Stimulated activated CD4-positive, alpha-beta T cell treated with anti-CD3 and anti-CD28 coated beads, TNF-alpha, amount 100 ng/mL, for 4 hours (primary cell): ENCODE results near the gene KCTD12.

ENCODE experiments used
- DNase-seq, 3 experiments: peaks; one replicate each; pipeline ENCODE4 v3.0.0-alpha.2; 2020; ENCODE audit warnings: low read depth in 3 of 3

The KCTD12 gene

DNA sequence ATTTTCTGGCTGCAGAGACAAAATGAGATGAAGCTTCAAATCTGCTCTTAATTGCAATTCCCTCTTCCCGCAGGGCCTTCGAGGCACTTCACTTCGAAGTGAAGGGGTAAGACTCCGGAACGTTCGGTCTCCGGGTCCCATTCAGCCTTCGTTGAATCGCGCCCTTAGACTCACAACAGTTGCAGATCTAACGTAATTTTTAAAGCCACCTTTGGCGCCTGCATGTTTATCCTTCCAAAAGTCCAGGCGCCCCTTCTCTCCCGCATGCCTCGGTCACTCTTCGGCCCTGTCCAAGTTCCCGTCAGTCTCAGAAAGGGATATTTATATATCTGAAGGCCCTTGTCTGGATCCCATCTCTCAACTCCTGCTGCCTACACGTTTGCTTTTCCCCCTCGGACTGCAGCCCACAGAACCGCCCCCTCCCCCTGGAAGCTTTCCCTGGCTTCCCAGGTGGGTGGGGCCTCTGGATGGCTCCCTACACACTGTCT is 915 bp upstream of the KCTD12 start:
- DNase-seq: no peak

DNA sequence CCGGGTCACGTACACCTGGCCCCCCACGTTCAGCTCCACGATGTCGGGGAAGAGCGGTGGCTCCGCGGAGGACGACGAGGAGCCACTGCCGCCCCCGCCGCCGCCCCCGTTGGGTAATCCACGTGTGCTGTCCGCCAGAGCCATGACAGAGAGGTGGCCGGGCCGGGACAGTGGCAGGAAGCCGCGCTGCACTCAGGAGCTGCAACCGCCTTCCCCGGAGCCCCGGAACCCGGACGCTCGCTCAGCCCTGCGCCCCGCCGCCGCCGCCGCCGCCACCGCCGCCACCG is 257 bp downstream of the KCTD12 start:
- peak in 2 of 3 experiments; percentile 36 to 50 for DNase-seq

DNA sequence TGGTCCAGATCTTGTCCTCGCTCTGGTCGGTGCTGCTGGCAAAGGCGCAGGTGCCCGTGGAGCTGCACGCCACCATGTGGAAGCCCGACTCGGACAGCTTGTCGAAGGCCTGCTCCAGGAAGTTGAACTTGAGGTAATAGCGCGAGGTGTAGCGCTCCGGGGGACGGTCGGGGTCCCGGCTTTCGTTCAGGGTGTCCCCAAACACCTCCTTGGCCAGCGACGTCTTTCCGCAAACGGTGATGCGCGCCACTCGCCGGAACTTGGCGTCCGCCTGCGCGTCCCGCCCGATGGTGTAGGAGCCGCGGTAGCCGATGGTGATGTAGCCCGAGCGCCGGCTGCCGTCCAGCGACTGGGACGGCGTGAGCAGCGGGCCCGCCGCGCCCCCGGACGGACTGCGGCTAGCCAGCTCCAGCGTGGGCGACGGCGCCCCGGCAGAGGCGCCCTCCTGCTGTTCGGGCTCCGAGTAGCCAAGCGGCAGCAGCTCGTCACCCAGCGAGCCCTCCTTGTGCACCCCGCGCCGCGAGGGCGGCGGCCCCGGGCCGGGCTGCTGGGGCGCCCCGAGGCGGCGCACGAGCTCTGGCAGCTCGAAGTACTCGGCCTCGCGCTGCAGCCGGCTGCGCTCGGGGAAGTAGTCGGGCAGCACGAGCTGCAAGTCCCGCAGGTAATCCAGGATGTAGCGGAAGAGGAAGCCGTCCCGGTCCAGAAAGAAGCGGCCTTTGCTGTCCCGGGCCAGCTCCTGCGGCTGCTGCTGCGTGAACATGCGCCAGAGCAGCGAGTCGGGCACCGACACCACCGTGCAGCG is 801 bp downstream of the KCTD12 start:
- DNase-seq: peak; percentile 16 to 41 (median 36)

DNA sequence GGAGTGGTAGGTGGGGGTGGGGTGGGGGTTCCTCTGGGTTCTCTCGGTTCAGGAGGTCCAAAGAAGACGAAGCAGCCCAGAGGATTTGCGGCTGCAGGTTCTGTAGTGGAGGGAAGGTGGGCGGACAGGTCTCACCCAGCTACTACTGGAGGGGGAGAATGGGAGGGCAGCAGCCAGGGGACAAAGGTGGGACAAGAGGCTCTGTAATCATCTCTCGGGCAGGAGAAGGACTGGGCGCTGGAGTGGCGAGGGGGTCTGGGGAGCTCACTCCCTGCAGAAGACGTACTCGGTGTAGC is 1.4 kb downstream of the KCTD12 start:
- DNase-seq: no peak

DNA sequence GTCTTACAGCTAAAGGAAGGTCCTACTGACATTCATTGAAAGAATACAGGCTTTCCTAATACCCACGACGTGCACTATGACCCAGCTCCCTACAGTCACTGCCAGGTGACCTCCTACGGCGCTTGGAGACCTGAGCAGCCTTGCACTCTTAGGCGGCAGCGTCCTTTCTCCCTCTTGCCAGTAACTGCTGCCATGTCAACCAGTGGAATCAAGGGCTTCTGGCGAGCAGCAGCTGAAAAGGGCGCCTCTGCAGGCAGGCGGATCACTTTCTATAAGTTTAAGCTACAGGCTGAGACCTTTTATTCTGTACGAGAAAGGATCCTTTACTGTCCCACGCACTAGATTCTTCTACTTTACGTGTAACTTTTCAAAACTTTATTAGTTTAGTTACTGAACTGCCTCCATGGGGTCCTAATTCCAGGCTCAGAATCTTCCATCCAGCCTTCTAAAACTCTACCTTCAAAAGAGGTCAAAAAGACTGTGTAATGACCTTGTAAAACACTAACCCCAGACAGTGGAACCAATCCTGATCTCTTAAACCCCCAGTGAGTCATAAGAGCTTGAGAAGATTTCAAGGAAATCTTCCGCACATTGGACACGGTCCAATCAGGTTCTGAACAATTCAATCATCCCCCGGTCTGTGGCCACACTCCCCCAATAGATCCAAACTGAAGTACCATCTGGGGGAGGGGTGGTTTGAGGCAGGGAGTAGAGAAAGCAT is 1.9 kb downstream of the KCTD12 start:
- DNase-seq: no peak

DNA sequence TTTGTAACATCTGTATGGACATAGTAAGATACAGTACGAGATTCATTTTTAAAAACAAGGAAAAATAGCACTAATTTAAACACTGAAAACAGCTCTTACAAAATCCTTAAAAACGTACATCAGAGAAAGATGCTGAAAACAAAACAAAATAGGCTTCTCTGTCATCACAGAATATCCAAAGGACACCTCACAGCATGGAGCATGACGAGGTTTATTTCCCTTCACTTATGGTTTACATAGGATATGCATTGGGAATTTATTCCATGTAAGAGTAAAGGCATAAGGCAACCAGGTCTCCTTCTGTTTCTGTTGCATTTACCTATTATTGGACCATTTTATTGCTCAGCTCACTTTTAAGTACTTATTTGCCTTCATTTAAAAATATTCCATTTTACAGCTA is 3.0 kb downstream of the KCTD12 start:
- no peak for DNase-seq

DNA sequence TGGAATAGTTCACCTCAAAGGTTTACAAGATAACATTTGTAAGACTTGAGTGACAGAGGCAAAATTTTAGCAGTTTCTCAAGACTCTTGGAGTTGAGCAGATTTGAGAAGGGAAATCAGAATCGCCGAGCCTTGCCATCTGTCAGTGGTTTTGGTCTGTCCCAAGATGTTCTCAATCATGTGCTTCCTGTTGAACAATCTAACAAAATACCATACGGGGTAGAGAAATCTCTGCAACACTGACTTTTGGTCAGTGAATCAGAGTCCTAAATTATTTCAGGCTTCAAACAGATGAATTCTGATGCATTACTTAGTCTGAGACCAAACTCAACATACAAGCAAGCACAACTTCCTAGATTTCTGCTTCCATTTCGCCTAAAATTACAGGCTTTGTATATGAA is 3.8 kb downstream of the KCTD12 start:
- DNase-seq: no peak

DNA sequence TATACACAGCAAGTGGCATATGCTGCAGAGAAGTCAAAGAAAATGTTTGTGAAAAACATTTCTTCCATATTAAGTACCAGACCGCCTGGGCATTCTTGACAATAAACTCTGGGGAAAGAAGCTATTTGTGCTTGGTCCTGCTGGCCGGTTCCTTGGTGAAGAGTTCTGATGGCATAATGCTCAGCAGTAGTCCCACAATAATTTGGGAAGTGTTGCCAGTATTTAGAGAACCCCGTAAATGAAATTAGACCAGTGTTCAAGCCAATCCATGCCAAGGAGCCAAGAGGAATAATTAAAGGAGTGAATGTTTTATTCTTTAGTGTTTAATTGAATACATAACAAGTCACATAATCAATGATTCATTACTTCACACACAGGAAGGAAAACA is 6.3 kb downstream of the KCTD12 start:
- no peak for DNase-seq

DNA sequence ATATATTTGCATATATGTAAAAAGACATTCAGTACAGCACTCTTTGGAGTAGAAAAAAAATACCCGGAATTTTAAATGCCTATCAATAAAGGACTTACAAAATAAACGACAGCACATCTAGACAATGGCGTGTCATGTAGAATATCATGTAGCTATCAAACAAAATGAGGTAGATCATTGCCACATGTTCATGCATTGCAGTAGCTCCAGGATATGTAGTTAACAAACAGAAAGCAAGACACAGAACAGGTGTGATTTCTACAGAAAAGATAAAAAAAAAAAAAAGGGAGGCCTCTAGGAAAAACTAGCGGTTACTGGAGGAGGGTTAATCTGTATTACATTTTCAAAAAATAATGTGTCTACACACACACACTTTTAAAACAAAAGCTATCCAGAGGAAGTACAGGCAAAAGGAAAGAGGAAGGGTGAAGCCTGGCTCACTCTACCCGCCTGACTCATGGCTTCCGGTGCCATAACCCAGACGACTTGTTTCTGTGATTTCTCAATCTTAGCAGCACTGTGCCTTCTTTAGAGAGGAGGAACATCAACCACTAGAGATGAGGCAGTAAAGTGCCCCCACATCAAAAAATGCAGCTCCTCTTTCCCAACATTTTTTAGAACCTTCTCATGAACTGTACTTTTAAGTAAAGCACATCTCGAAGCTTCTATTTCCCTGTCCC is 6.9 kb downstream of the KCTD12 start:
- DNase-seq: peak in 2 of 3 experiments; percentile 42 to 43

DNA sequence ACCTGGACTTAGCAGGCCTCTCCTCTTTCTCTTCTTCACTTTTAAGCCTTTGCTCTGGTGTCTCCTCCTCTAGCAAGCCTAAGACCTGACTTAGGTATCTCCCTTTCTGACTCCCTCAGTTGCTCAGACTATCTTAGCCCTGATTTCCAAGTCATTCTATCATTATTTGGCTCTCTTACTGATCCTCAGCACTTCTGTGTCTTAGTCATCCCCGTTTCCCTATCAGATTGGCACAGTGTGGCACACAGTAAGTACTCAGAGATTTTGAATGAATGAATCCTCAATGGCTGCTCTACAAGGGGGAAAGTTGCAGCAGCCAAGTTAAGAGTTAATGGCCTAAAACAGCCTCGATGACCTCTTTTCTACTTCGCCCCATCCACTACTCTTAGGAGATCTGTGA is 8.2 kb downstream of the KCTD12 start:
- DNase-seq: no peak

DNA sequence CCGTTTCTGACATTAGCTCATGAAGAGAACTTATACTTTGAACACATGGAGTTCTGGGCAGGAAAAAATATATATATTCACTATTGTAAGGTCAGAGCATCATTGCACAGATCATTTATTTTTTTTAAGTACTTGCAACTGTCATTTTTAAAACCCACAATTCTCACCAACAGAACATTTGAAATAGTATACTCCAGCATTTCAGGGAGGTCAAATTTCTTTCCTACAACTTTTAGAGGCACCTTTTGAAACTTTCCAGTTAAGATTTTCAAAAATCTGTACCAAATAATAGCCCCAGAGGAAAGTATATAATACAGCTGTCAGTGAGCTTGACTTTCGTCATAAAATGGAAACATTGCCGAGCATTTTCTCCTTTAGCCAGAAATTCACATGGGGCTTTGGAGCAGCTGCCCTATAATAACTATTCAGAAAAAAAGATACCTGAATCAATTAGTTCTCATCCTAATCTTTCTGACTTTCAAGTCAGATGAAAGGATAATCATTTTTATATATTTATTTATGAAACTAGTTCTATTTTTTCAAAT is 10.9 kb downstream of the KCTD12 start:
- no peak for DNase-seq

DNA sequence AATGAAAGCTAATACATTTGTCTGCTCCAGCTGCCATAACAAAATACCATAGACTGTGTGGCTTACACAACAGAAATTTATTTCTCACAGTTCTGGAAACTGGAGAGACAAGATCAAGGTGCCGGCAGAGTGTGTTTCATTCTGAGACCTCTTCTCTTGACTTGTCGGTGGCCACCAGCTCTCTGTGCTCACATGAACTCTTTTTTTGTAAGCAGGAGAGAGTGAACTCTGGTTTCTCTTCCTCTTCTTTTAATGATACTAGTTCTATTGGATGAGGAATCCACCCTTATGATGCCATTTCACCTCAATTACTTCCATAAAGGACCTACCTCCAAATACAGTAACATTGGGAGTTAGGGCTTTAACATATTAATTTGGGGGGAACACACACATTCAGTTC is 11.7 kb downstream of the KCTD12 start:
- DNase-seq: no peak

DNA sequence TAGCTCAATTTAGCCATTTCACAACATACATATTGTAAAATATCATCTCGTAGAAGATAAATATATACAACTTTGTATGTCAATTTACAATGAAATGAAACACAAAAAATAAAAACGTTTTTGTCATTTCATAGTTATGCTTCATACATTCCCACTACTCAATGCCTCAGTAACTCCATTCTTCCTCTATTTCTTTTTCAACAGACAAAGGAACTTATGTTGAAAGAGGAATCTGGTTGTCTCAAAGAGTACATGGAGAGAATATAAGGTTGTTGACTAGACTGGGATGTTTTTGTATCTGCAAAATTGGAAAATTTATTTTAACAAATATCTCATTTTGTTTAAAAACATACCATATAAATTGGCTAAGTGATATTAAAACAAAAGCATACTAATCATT is 12.8 kb downstream of the KCTD12 start:
- no peak for DNase-seq

DNA sequence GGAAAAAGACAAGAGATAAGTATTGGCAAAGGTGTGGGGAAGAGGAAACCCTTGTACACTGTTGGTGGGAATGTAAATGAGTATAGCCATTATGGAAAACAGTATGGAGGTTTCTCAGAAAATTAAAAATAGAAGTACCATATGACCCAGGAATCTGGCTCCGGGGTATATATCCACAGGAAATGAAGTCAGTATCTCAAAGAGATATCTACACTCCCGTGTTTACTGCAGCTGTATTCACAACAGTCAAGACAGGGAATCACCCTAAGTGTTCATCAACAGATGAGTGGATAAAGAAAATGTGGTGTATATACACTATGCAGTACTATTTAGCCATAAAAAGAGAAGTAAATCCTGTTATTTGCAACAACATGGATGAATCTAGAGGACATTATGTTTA is 13.5 kb downstream of the KCTD12 start:
- no peak for DNase-seq

DNA sequence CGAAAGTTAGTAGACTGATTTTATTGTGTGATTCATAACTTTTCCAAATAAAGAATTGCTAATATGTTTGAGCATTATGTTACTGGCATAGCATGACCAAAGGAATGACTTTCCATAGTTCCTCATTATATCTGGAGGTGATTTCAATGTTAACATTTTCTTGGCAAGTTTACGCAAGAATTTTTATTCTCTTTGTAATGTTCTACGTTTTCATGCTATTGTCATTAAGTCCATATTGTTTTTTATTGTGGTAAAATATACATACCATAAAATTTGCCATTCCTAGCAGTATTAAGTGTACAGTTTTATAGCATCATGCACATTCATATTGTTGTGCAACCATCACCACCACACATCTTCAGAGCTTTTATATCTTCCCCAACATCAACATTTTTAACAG is 14.8 kb downstream of the KCTD12 start:
- no peak for DNase-seq

DNA sequence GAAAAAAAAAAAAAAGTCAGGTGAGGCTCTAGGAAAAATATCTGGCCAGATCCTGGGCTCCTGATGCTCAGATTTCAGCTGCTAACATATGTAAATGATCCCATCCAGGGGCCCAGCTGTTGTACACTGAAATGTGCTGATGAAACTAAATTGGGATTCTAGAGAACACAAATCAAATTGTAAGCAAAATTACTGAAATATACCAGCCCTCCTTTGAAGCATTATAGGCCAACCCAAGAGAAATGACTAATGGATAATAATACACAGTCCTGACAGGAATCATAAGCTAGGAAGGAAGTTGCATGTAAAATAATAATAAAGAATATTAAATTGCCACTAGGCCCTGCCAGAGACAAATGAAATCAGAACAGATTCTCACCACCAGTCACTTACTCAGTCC is 17.8 kb downstream of the KCTD12 start:
- DNase-seq: no peak

DNA sequence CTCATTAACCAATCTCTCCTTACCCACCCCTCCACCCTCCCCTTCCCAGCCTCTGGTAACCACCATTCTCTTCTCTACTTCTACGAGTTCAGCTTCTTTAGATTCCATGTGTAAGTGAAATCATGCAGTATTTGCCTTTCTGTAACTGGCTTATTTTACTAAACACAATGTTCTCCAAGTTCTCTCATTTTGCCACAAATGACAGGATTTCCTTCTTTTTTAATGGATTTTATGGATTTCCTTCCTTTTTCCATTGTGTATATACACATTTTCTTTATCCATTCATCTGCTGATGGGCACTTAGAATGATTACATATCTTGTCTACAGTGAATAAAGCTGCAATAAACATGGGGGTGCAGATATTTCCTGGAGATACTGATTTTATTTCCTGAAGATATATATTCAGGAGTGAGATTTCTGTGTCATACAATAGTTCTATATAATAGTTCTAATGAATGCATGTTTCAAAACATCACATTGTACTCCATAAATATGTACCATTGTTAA is 20.2 kb downstream of the KCTD12 start:
- DNase-seq: no peak

DNA sequence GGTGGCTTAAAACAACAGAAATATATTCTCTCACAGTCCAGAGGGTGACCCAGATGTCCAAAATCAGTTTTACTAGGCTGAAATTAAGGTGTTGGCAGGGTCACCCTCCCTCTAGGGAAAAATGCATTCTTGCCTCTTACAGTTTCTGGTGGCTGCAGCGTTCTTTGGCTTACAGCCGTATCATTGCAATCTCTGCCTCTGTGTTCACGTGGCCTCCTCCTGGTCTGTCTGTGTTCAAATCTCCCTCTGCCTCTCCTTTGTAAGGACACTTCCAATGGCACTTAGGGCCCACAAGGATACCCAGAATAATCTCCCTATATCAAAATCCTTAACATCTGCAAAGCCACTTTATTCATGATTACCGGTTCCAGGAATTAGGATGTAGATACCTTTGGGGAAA is 21.1 kb downstream of the KCTD12 start:
- DNase-seq: no peak

DNA sequence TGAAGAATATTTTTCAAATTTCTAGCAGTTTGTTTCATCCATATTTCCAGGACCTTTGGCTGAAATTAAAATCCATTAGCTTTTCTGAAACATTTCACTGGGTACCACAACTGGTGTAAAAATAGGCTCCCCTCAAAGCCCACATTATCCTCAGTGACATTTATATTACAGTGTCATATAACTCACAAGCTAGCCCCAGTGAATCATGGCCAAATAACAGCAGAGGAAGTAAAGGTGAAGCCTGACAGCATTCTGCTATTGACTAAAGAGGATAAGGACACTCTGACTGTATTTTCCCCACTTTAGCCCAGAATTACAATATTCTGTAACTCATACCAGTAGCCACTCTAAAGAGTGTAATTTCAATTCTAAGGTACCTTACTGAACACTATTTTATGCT is 21.9 kb downstream of the KCTD12 start:
- DNase-seq: no peak

DNA sequence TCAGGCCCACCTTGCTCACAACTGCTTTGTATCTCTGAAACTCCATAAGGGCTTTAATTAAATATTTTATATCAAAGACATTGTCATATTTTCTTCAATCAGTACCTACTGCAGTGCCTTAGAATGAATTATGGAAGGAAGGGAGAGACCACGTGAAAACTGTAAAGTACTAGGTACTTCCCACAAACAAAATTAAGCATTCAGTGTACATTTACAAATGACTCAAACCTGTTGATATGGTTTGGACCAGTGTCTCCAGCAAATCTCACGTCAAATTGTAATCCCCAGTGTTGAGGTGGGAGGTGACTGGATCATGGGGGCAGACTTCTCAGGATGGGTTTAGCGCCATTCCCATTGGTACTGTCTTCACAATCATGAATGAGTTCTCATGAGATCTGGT is 23.2 kb downstream of the KCTD12 start:
- no peak for DNase-seq

DNA sequence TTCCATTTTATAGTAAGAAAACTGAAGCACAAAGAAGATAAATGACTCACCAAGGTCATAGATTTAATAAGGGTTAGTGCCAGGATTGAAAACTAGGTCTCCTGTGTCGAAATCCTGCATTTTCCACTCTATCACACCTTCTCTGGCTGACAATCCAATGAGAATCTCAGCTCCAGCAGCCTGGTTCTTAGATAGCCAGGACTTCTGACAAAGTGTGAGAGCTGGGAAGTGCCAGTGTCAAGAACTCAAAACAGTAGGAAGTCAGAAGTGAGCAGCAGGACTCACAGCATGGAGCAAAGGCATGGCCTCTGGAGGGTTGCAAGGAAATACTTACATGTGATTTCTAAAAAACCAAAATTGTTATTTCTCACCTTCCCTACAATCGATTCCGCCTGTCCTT is 24.3 kb downstream of the KCTD12 start:
- DNase-seq: no peak

DNA sequence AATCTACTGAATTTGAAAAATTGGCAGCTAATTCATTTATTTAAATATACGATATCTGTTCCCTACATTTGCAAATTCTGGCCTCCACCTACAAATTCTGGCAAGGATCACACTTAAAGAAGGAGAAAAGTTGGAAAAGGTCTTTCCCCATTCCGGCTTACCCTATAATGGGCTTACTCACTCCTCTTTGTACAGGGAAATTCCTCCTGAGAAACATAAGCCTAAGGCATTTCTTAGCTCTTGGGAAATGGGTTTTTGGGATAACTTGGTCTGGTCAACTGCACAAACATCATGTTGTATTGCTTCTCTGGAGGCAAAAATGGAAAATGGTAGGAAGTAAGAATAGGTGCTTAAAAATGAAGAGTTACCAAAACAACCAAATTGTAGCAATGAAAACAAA is 25.5 kb downstream of the KCTD12 start:
- DNase-seq: no peak

DNA sequence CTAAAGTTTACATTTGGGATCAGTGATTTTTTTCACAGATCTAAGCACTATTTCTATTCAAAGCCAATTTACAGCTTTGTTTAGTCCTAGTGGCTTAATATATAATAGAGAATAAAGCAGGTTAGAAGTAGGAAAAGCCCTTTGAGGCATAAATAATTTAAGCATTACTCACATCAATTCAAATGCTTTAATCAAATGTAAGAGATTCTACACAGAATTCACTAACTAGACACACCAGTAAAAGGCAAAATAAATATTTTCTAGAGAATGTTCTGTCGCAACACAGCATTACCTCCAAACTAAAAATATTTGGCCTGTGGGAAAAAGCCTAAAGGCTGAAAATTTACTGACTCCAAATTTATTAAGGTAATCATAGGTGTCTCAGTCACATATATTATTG is 31.3 kb downstream of the KCTD12 start:
- DNase-seq: no peak
